HepG2 (cell line): ENCODE measurements around the gene FXYD1. TPM values are rescaled to one million over a fixed set of nuclear protein-coding genes. Genes with fewer than 3 reads are reported as not detected.
A peak's percentile ranks its signal among the peaks of the same experiment; 100 is the strongest.

Experiments
- ATAC-seq: fragments of 200-7000 bp; cut with Tn5 transposase; 3 replicates; pipeline ENCODE4 v1.9.1; 2020; ENCODE audit warnings: mild to moderate bottlenecking, moderate library complexity
- BruUV-seq: library from RNA; stranded (reverse); fragments of 400-500 nt; replicated peaks from 2 replicates; lab custom pipeline; 2021; lab: Mats Ljungman, UMichigan
- CTCF ChIA-PET: fragments of 300-600 bp; formaldehyde crosslinking; extraction: SDS; loops from one replicate; lab custom pipeline; 2021; ENCODE audit warnings: low total read pairs, inconsistent platforms, low intra/inter-chr PET ratio; lab: Yijun Ruan, JAX
- POLR2A ChIA-PET: fragments of 350-600 bp; sonication (Branson Sonifier 250); formaldehyde crosslinking; loops from one replicate; lab custom pipeline; 2020; ENCODE audit warnings: antibody characterized with exemption, inconsistent platforms; lab: Yijun Ruan, JAX
- DNase-seq: peaks from one replicate; pipeline ENCODE4 v3.0.0-alpha.2; 2015; ENCODE audit warnings: low spot score
- FAIRE-seq: peaks from 3 replicates; lab custom pipeline; 2011; peaks lifted over from hg19 to GRCh38; lab: Jason Lieb, UNC
- H2AFZ ChIP-seq: one replicate; pipeline ENCODE4 v1.6.1; 2011; ENCODE audit warnings: low read length, inconsistent platforms
- H3K27ac ChIP-seq: fragments of 300-600 bp; 3 replicates; pipeline ENCODE4 v1.8.0; 2011; ENCODE audit warnings: mixed run types, mild to moderate bottlenecking, mixed read lengths, low read length, inconsistent platforms; ENCODE audit not compliant: insufficient read depth; ENCODE audit errors: extremely low read length
- H3K27me3 ChIP-seq, 2 experiments: fragments of 200-600 bp in 1 of 2; 2 replicates in 1 of 2; 3 replicates in 1 of 2; pipeline versions ENCODE4 v1.6.0 to v1.8.0; 2011; ENCODE audit warnings: low read length in 2 of 2, mild to moderate bottlenecking in 2 of 2, moderate library complexity in 2 of 2, inconsistent platforms in 1 of 2; ENCODE audit not compliant: insufficient read depth in 2 of 2, control insufficient read depth in 1 of 2
- H3K36me3 ChIP-seq, 2 experiments: fragments of 200-600 bp in 1 of 2; replicated peaks in 1 of 2; 2 replicates in 1 of 2; 3 replicates in 1 of 2; pipeline versions ENCODE4 v1.5.1 to v1.8.0; 2011; ENCODE audit warnings: low read length in 2 of 2, inconsistent platforms in 1 of 2; ENCODE audit not compliant: insufficient read depth in 2 of 2, control insufficient read depth in 1 of 2
- H3K4me1 ChIP-seq: 2 replicates; pipeline ENCODE4 v1.5.1; 2012; ENCODE audit warnings: low read length, inconsistent platforms; ENCODE audit not compliant: insufficient read depth
- H3K4me2 ChIP-seq: 2 replicates; pipeline ENCODE4 v1.6.0; 2011; ENCODE audit warnings: low read depth, low read length, inconsistent platforms
- H3K4me3 ChIP-seq, 3 experiments: fragments of 200-600 bp in 1 of 3; sonication (generic), shearing (Covaris generic) in 1 of 3; replicated peaks in 1 of 3; 2 replicates each; pipeline ENCODE4 v1.5.1; 2011 to 2016; ENCODE audit warnings: low read length in 3 of 3, inconsistent platforms in 2 of 3, low read depth in 2 of 3, mild to moderate bottlenecking in 2 of 3, control low read depth in 1 of 3, mixed read lengths in 1 of 3; ENCODE audit not compliant: insufficient read depth in 1 of 3
- H3K79me2 ChIP-seq: one replicate; pipeline ENCODE4 v1.6.1; 2011; ENCODE audit warnings: low read length, inconsistent platforms; ENCODE audit not compliant: insufficient read depth
- H3K9ac ChIP-seq: 2 replicates; pipeline ENCODE4 v1.6.0; 2011; ENCODE audit warnings: mild to moderate bottlenecking, low read depth, low read length, inconsistent platforms; ENCODE audit not compliant: insufficient read depth
- H3K9me3 ChIP-seq: 2 replicates; pipeline ENCODE4 v1.5.1; 2012; ENCODE audit warnings: mild to moderate bottlenecking, low read length
- H4K20me1 ChIP-seq: 2 replicates; pipeline ENCODE4 v1.6.0; 2011; ENCODE audit warnings: inconsistent platforms, mild to moderate bottlenecking, low read length, moderate library complexity; ENCODE audit not compliant: insufficient read depth
- DNMT3B ChIP-seq: conservative IDR thresholded peaks from 2 replicates; pipeline ENCODE4 v1.6.1; 2016; ENCODE audit warnings: missing biosample characterization, control low read depth
- ETV5 ChIP-seq: IDR thresholded peaks from 2 replicates; pipeline ENCODE4 v1.6.1; 2018; ENCODE audit warnings: missing biosample characterization, missing genetic modification reagents, inconsistent platforms, borderline replicate concordance
- HDAC1 ChIP-seq: sonication (generic); formaldehyde crosslinking; IDR thresholded peaks from 2 replicates; pipeline ENCODE4 v1.5.1; 2020; ENCODE audit warnings: mild to moderate bottlenecking, missing genetic modification reagents
- RARA ChIP-seq: IDR thresholded peaks from 2 replicates; pipeline ENCODE4 v1.6.1; 2016; ENCODE audit warnings: missing genetic modification reagents, missing compliant biosample characterization
- RFX5 ChIP-seq: IDR thresholded peaks from 2 replicates; pipeline ENCODE4 v1.6.1; 2011; ENCODE audit warnings: low read depth, low read length, improper control_type of control experiment
- SAFB2 ChIP-seq: sonication (generic); formaldehyde crosslinking; IDR thresholded peaks from 2 replicates; pipeline ENCODE4 v1.5.1; 2020; ENCODE audit warnings: missing genetic modification reagents, low read depth, mild to moderate bottlenecking, borderline replicate concordance
- SAP130 ChIP-seq: IDR thresholded peaks from 2 replicates; pipeline ENCODE4 v1.6.1; 2016; ENCODE audit warnings: low read depth
- SRSF1 ChIP-seq: fragments of 200-400 bp; formaldehyde crosslinking; optimal IDR thresholded peaks from 2 replicates; pipeline ENCODE3; 2017; ENCODE audit warnings: mild to moderate bottlenecking, low read depth, low read length, moderate library complexity
- WIZ ChIP-seq: sonication (generic); formaldehyde crosslinking; IDR thresholded peaks from 2 replicates; pipeline ENCODE4 v1.5.1; 2020; ENCODE audit warnings: mild to moderate bottlenecking, missing genetic modification reagents
- ZNF563 ChIP-seq: sonication (generic); formaldehyde crosslinking; IDR thresholded peaks from 2 replicates; pipeline ENCODE4 v1.8.0; 2022; ENCODE audit warnings: mild to moderate bottlenecking, moderate library complexity, missing genetic modification reagents
- WGBS: methylation state at CpG from one replicate; pipeline ENCODE4 v1.1.6; 2017; ENCODE audit warnings: low lambda C conversion rate; 5-methylcytosine and 5-hydroxymethylcytosine counted together
- in situ Hi-C: cut with HindIII; loops from 2 replicates; pipeline ENCODE4 v1.10.0; 2017; ENCODE audit warnings: low pct_unique_long_range_greater_than_20kb; ENCODE audit not compliant: extremely low pct_ligation_motif_present
- intact Hi-C: fragments of 100-400 bp; cut with micrococcal nuclease; formaldehyde crosslinking; loops from one replicate; pipeline ENCODE4 v1.10.0; 2022; ENCODE audit not compliant: unreplicated experiment
- polyA plus RNA-seq, 8 experiments: library from polyadenylated mRNA; depleted of rRNA in 3 of 8; stranded (reverse) in 7 of 8; unstranded in 1 of 8; fragments of >200 nt; fragmentation: Illumina TruSeq in 4 of 8; extraction: Trizol in 4 of 8; gene quantifications; 2 replicates each; pipeline versions ENCODE4 v1.2.1 to v1.2.3, GENCODE V29; 2011 to 2016; ENCODE audit warnings: low read depth in 4 of 8, missing spikeins in 1 of 8, mixed read lengths in 1 of 8; ENCODE audit not compliant: insufficient read depth in 1 of 8
- total RNA-seq, 5 experiments: library from RNA; depleted of rRNA; stranded (reverse); fragments of >200 nt; fragmentation: Illumina TruSeq; extraction: Trizol; gene quantifications; 2 replicates each; pipeline ENCODE4 v1.2.3, GENCODE V29; 2016; ENCODE audit warnings: low read depth in 1 of 5
- TF ChIP-seq, protein P1 (sequence below): sonication (generic); formaldehyde crosslinking; IDR thresholded peaks from 2 replicates; pipeline ENCODE4 v1.5.1; 2020; ENCODE audit warnings: mild to moderate bottlenecking, missing genetic modification reagents, moderate library complexity
- TF ChIP-seq, protein P2 (sequence below): sonication (generic); formaldehyde crosslinking; conservative IDR thresholded peaks from 2 replicates; pipeline ENCODE4 v1.8.0; 2022; ENCODE audit warnings: missing genetic modification reagents
- TF ChIP-seq, protein P3 (sequence below): sonication (generic); formaldehyde crosslinking; IDR thresholded peaks from 2 replicates; pipeline ENCODE4 v1.4.0; 2020; ENCODE audit warnings: low read depth, missing genetic modification reagents

FXYD1 gene
- total and polyA plus RNA-seq, 2 of the 13 experiments (the other 11 are each of a cell fraction or from before 2014, with no cell fraction given) = 31.2 TPM; not detected in 1

DNA sequence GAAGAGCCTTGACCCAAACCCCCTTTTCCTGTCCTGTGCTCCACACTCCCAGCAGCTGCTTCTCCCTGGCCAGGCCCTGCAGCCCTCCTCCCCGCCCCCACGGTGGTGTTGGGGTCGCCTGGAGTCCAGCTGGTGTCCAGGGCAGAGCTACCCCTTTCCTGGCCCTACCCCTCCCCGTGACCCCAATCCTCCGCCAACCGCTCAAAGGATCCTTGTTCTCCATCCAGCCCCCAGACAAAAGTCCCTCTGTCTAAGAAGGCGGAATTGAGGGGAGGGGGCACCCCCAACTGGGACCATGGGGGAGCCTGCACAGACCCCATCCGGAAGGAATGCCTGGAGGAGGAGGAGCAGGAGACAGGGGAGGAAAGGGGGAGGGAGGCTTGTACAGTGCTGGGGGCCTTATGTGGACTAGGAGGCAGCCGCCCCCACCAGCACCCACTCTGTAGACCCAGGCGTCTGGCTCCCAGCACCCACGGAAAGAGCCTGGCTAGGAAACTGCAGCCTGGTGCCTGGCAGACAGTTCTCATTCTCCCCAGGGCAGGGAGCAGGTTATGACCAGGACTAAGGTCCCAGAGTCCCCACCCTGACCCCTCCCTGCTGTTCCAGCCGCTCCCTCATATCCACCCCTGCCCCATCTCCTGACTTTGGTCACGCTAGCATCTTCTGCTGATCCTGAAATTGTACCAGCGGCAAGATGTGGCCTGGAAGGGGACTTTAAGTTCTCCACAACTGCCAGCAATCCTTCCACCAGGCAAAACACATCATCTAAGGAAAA is 23.3 kb upstream of the FXYD1 start, which contains the start of gene FXYD3:
FXYD3 (plus strand) TSS at position 647 of the 775 bp plus-strand sequence. CDS start 3,554 bp downstream, outside the sequence.
- BruUV-seq = no TSS peak
- ChIA-PET CTCF (interaction anchor here (1.9 kb wide), 1 partner anchor 20 kb away, joined by 11 read pairs; the partner anchor contains the start of gene LGI4), POLR2A (no interaction called here)
- Histone ChIP-seq H3K27me3 (0 out of 5 replicates have a peak, but pooled peaks cover 0 to 6% of the 10 kb centered on the region in 2 experiments), H3K79me2 (no peaks in the 10 kb centered on the region), H2AFZ (no peak within 1 kb of the TSS), H3K9me3 (no peaks in the 10 kb centered on the region), H3K27ac (no peak within 1 kb of the TSS), H3K9ac (0 out of 2 replicates have a peak within 1 kb of the TSS, but pooled peaks have one; percentile 3), H3K36me3 (no peaks in the 10 kb centered on the region), H4K20me1 (no peaks in the 10 kb centered on the region), H3K4me1 (peaks cover 94% of the 10 kb centered on the region), H3K4me3 (peak within 1 kb of the TSS; percentile 26 to 64 (median 26); a peak in 5 of 6 replicates), H3K4me2 (peak within 1 kb of the TSS; percentile 72)
- TF ChIP-seq SRSF1 (peak; percentile 14), RARA (peak; percentile 24; the same call in 1 of the 2 replicates), ETV5 (peak; percentile 20; the same call in 1 of the 2 replicates), WIZ (CRISPR knock-in tag) (0 out of 2 replicates have a peak, but pooled peaks have one; percentile 31), RFX5 (no peak), ZNF563 (CRISPR knock-in tag) (no peak), DNMT3B (no peak), SAP130 (0 out of 2 replicates have a peak, but pooled peaks have one; percentile 1), HDAC1 (CRISPR knock-in tag) (no peak), SAFB2 (no peak)
- TF ChIP-seq, protein P1, sequence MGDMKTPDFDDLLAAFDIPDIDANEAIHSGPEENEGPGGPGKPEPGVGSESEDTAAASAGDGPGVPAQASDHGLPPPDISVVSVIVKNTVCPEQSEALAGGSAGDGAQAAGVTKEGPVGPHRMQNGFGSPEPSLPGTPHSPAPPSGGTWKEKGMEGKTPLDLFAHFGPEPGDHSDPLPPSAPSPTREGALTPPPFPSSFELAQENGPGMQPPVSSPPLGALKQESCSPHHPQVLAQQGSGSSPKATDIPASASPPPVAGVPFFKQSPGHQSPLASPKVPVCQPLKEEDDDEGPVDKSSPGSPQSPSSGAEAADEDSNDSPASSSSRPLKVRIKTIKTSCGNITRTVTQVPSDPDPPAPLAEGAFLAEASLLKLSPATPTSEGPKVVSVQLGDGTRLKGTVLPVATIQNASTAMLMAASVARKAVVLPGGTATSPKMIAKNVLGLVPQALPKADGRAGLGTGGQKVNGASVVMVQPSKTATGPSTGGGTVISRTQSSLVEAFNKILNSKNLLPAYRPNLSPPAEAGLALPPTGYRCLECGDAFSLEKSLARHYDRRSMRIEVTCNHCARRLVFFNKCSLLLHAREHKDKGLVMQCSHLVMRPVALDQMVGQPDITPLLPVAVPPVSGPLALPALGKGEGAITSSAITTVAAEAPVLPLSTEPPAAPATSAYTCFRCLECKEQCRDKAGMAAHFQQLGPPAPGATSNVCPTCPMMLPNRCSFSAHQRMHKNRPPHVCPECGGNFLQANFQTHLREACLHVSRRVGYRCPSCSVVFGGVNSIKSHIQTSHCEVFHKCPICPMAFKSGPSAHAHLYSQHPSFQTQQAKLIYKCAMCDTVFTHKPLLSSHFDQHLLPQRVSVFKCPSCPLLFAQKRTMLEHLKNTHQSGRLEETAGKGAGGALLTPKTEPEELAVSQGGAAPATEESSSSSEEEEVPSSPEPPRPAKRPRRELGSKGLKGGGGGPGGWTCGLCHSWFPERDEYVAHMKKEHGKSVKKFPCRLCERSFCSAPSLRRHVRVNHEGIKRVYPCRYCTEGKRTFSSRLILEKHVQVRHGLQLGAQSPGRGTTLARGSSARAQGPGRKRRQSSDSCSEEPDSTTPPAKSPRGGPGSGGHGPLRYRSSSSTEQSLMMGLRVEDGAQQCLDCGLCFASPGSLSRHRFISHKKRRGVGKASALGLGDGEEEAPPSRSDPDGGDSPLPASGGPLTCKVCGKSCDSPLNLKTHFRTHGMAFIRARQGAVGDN (CRISPR knock-in tag) = peak; percentile 64
- TF ChIP-seq, protein P2, sequence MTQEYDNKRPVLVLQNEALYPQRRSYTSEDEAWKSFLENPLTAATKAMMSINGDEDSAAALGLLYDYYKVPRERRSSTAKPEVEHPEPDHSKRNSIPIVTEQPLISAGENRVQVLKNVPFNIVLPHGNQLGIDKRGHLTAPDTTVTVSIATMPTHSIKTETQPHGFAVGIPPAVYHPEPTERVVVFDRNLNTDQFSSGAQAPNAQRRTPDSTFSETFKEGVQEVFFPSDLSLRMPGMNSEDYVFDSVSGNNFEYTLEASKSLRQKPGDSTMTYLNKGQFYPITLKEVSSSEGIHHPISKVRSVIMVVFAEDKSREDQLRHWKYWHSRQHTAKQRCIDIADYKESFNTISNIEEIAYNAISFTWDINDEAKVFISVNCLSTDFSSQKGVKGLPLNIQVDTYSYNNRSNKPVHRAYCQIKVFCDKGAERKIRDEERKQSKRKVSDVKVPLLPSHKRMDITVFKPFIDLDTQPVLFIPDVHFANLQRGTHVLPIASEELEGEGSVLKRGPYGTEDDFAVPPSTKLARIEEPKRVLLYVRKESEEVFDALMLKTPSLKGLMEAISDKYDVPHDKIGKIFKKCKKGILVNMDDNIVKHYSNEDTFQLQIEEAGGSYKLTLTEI = no peak
- TF ChIP-seq, protein P3, sequence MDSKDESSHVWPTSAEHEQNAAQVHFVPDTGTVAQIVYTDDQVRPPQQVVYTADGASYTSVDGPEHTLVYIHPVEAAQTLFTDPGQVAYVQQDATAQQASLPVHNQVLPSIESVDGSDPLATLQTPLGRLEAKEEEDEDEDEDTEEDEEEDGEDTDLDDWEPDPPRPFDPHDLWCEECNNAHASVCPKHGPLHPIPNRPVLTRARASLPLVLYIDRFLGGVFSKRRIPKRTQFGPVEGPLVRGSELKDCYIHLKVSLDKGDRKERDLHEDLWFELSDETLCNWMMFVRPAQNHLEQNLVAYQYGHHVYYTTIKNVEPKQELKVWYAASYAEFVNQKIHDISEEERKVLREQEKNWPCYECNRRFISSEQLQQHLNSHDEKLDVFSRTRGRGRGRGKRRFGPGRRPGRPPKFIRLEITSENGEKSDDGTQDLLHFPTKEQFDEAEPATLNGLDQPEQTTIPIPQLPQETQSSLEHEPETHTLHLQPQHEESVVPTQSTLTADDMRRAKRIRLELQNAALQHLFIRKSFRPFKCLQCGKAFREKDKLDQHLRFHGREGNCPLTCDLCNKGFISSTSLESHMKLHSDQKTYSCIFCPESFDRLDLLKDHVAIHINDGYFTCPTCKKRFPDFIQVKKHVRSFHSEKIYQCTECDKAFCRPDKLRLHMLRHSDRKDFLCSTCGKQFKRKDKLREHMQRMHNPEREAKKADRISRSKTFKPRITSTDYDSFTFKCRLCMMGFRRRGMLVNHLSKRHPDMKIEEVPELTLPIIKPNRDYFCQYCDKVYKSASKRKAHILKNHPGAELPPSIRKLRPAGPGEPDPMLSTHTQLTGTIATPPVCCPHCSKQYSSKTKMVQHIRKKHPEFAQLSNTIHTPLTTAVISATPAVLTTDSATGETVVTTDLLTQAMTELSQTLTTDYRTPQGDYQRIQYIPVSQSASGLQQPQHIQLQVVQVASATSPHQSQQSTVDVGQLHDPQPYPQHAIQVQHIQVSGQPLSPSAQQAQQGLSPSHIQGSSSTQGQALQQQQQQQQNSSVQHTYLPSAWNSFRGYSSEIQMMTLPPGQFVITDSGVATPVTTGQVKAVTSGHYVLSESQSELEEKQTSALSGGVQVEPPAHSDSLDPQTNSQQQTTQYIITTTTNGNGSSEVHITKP (CRISPR knock-in tag) = no peak
- WGBS = 38% methylated on average over 11 of the region's 14 CpGs
- FAIRE-seq (no peak), DNase-seq (no peak), ATAC-seq (peak; percentile 29)
- in situ Hi-C loops = no loop called here
- intact Hi-C loops = no loop called here
